Stimulated activated CD8-positive, alpha-beta memory T cell treated with anti-CD3 and anti-CD28 coated beads, Interleukin-12 subunit alpha, Interleukin-12 subunit beta, amount 100 ng/mL, for 24 hours (primary cell): ENCODE results near the gene AP1M1.

Experiments
- DNase-seq: peaks from one replicate; pipeline ENCODE4 v3.0.0-alpha.2; 2020; ENCODE audit errors: extremely low read depth

The AP1M1 gene

GRCh38 chr19:16232127-16232526, 34.4 kb downstream of the AP1M1 start:
- no peak for DNase-seq

GRCh38 chr19:16232568-16232967, 34.9 kb downstream of the AP1M1 start:
- DNase-seq = no peak

GRCh38 chr19:16233081-16233776, 35.5 kb downstream of the AP1M1 start:
- no peak for DNase-seq

GRCh38 chr19:16233836-16234551, 36.3 kb downstream of the AP1M1 start:
- DNase-seq = no peak

GRCh38 chr19:16234552-16235445, 37.1 kb downstream of the AP1M1 start:
- no peak for DNase-seq

- DNase-seq = no peak
Measured at GRCh38 chr19:16235811-16236652, 38.3 kb downstream of the AP1M1 start.

- DNase-seq = no peak
Measured at GRCh38 chr19:16244091-16244490, 46.4 kb downstream of the AP1M1 start.

GRCh38 chr19:16247353-16248182, 49.9 kb downstream of the AP1M1 start:
- peak; percentile 45 for DNase-seq

- no peak for DNase-seq
Measured at GRCh38 chr19:16248380-16249023, 50.8 kb downstream of the AP1M1 start.

GRCh38 chr19:16249826-16250404, 52.2 kb downstream of the AP1M1 start:
- no peak for DNase-seq

GRCh38 chr19:16252459-16253205, 54.9 kb downstream of the AP1M1 start:
- DNase-seq = no peak

GRCh38 chr19:16254851-16255408, 57.2 kb downstream of the AP1M1 start:
- DNase-seq = no peak

- no peak for DNase-seq
Measured at GRCh38 chr19:16257509-16258002, 59.8 kb downstream of the AP1M1 start.

- DNase-seq = no peak
Measured at GRCh38 chr19:16258440-16258903, 60.8 kb downstream of the AP1M1 start.

- DNase-seq = no peak
Measured at GRCh38 chr19:16259385-16260159, 61.9 kb downstream of the AP1M1 start.

- DNase-seq = no peak
Measured at GRCh38 chr19:16260160-16260811, 62.6 kb downstream of the AP1M1 start.

- no peak for DNase-seq
Measured at GRCh38 chr19:16260812-16261161, 63.1 kb downstream of the AP1M1 start.
